Activated CD8-positive, alpha-beta memory T cell treated with anti-CD3 and anti-CD28 coated beads, Interleukin-2, amount 50 U/mL, for 4 hours (primary cell): ENCODE data around the gene SMARCAD1.
A peak's percentile ranks its signal among the peaks of the same experiment; 100 is the strongest.

Experiments used
- DNase-seq: peaks from one replicate; pipeline ENCODE4 v3.0.0-alpha.2; 2020

The SMARCAD1 gene, protein sequence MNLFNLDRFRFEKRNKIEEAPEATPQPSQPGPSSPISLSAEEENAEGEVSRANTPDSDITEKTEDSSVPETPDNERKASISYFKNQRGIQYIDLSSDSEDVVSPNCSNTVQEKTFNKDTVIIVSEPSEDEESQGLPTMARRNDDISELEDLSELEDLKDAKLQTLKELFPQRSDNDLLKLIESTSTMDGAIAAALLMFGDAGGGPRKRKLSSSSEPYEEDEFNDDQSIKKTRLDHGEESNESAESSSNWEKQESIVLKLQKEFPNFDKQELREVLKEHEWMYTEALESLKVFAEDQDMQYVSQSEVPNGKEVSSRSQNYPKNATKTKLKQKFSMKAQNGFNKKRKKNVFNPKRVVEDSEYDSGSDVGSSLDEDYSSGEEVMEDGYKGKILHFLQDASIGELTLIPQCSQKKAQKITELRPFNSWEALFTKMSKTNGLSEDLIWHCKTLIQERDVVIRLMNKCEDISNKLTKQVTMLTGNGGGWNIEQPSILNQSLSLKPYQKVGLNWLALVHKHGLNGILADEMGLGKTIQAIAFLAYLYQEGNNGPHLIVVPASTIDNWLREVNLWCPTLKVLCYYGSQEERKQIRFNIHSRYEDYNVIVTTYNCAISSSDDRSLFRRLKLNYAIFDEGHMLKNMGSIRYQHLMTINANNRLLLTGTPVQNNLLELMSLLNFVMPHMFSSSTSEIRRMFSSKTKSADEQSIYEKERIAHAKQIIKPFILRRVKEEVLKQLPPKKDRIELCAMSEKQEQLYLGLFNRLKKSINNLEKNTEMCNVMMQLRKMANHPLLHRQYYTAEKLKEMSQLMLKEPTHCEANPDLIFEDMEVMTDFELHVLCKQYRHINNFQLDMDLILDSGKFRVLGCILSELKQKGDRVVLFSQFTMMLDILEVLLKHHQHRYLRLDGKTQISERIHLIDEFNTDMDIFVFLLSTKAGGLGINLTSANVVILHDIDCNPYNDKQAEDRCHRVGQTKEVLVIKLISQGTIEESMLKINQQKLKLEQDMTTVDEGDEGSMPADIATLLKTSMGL

GRCh38 chr4:94207469-94208224 lies at the start of gene SMARCAD1:
SMARCAD1 (plus strand) TSS chr4:94207865; CDS start chr4:94208395, 530 bp downstream.
- DNase-seq, result peak; percentile 88

- DNase-seq, result no peak
Observed at GRCh38 chr4:94158883-94159282, 48.8 kb upstream of the SMARCAD1 start.

DNA sequence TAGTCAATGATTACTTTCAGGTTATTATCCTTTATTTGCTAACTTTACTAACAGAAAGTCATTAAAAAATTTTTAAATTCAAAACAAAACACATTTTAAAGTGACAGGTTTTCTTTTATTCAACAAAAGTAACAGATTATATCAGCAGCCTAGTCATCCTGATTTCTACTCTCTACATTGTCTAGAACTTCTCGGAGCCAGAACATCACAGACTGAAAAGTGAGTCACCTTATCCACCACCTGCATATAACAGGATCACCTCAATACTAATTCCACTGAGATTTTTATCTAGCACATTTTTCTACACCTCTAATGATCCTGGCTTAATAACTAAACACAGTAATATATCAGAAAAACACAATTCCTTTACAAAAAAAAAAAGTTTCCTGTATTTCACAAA lies 47.9 kb upstream of the SMARCAD1 start:
- DNase-seq, result no peak

DNA sequence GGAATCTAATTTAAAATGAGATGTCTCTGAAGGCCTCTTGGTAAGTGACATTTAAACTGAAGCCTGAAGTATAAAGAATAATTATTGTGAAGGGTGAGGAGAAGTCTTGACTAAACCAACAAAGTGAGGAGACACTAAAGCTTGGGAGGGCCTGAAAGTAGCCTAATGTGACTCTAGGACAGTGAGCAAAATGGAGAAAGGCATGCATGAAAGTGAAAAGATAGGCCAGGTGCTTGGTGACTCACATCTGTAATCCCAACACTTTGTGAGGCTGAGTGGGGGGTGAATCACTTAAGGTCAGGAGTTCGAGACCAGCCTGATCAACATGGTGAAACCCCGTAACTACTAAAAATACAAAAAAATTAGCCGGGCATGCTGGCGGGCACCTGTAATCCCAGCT lies 46.9 kb upstream of the SMARCAD1 start:
- DNase-seq, result no peak

DNA sequence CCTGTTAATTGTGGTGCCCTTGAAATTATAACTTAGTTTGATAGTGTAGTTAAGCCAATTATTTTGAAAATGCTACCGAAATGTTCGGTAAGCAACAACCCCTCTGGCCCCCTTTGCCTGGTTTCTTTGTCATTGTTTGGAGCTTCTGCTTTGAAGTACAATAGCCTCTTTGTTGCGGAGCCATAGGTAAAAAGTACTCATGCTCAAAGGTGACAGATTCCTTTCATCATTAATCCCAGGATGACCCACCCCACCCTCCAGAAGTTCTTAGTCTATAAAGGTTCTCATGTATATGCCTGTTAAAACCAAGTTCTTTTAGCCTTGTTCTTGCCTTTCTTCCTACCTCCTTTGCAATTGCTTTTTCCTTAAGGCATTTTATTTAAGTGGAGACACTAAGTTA lies 42.4 kb upstream of the SMARCAD1 start:
- DNase-seq, result no peak

GRCh38 chr4:94168321-94168720 lies 39.3 kb upstream of the SMARCAD1 start:
- no peak for DNase-seq

GRCh38 chr4:94169803-94170372 lies 37.8 kb upstream of the SMARCAD1 start:
- no peak for DNase-seq

DNA sequence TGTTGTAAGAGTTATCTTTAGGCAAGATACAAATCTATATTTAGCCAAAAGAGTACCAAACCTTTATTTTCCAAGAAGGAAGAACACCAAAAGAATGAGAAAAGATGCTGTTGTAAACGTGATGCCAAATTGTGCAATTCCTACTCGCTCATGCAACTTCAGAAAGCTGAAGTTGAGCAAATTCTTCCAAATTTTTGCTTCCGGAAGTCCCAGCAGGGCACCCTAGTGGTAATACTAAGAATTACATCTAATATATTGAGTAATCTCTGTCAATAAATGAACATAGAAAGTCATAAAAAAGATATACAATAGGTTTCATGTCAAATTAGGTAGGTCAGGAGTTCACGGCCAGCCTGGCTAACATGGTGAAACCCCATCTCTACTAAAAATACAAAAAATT lies 36.0 kb upstream of the SMARCAD1 start:
- no peak for DNase-seq

- no peak for DNase-seq
Observed at GRCh38 chr4:94175553-94176261, 32.0 kb upstream of the SMARCAD1 start.

DNA sequence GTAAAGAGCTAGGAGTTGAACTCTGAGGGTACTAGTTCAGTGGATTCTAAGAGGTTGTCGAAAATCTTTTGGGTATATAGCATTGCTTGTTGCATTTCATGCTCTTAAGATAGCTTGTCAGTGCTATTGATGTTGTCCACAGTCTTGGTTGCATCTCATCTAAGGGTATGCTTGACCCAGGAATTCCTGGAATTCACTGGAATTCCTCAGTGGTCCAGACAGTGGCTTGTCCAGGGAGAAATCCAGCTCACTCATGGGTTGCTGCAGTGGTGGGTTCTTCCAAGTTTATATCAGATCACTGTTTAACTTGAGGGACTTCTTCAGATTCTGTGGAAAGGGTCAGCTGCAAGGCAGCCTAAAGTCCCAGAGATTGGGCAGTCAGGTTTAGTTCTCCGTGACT lies 29.8 kb upstream of the SMARCAD1 start:
- no peak for DNase-seq

DNA sequence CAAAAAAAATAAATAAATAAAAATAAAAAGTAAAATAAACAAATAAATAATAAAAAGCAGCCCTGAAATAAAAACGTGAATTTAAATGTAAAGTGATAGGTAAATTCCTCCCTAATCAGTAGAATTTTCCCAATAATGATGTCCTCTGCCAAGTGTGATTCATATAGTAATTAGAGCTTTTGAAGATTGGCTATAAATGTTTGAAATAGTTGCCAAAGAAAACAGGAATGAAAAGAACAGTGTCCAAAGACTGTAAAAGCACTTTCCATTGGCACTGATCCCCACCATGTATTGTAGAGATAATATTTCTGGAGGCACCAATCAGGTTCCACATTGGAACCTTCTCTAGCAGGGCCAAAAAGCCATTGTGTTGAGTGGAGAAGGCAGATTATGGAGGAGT lies 25.9 kb upstream of the SMARCAD1 start:
- no peak for DNase-seq

DNA sequence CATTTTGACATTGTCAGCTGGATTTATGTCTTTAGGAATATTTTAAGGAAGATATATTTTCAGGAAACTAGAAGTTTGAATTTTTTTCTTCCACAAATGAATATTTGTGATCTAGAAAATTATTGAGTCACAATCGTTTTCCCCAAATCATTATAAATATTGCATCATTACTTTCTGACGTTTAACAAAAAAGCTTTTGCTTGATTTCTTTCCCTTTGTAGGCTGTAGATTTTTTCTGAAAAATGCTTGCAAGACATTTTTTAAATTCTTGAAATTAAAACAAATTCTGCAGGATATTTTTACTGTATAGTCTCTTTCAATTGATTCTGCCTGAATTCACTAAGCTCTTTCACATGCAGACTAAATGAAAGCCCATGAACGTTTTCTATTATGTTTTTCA lies 4.9 kb upstream of the SMARCAD1 start:
- DNase-seq, result no peak

DNA sequence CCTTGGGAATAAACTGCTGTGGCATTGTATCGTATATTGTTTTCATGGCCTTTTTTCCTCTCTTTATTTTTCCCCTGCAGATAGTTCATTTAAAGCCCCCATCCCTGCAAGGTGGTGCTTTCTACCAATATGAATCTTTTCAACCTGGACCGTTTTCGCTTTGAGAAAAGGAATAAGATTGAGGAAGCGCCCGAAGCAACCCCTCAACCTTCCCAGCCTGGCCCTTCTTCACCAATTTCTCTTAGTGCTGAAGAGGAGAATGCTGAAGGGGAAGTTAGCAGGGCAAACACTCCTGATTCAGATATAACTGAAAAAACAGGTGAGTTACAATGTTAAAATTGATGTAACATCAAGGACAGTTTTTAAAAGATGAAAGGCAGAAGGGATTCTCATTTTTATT lies 601 bp downstream of the SMARCAD1 start:
- no peak for DNase-seq

DNA sequence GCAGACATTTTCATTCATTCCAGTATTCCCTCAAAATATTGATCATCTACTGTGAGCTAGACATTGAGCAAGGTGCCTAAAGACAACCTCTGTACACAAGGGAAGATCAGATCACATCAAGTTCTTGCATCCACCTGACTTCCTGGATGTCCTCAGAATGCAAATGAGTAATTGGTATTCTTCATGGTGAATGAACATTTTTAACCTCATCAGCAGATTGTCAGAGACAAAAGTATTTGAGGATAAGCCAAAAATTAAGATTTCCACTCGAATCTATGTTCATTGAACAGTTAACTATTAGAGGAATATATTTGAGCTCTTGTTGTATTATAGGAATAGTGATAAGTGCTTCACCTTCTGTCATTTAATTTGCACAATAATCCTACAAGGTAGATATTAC lies 1.3 kb downstream of the SMARCAD1 start:
- no peak for DNase-seq

GRCh38 chr4:94211861-94212260 lies 4.2 kb downstream of the SMARCAD1 start:
- DNase-seq, result no peak

DNA sequence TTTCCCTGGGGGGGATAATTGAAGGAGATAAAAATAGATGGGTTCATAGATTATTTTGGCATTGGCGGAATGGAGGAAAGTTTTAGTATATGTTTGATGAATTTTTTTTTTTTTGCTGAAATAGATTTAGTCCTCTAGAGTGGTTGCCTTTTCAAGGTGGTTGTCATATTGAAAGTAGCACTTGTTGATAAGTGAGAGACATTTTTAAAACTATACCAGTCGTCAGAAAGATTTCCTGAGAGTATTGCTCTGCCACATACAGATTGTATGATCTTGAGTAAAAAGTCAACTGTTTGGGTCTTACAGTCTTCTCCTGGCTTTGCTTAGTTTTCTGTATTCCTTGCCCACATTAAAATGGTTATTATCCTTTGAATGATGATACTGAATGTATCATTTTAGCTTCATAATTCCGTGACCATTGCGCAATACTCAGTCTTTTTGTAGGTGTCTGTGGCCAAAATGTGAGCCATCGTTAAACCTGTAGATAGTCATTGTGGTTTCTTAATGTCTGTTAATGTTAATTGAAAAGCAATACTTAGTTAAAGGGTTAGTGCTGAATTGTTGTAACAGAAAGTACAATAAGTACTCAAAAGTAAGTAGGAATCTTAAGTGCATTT lies 7.1 kb downstream of the SMARCAD1 start:
- no peak for DNase-seq

DNA sequence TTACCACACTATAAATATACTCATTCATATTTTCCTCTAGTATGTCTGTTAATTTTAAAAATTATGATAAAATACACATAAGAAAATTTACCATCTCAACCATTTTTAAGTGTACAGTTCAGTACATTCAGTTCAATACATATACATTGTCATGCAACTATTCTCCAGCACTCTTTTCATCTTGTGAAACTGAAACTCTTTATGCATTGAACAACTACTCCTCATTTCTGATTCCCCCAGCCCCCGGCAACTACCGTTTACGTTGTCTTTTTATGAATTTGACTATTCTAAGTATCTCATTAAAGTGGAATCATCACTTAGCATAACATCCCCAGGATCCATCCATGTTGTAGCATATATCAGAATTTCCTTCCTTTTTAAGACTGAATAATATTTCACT lies 8.7 kb downstream of the SMARCAD1 start:
- DNase-seq, result no peak

DNA sequence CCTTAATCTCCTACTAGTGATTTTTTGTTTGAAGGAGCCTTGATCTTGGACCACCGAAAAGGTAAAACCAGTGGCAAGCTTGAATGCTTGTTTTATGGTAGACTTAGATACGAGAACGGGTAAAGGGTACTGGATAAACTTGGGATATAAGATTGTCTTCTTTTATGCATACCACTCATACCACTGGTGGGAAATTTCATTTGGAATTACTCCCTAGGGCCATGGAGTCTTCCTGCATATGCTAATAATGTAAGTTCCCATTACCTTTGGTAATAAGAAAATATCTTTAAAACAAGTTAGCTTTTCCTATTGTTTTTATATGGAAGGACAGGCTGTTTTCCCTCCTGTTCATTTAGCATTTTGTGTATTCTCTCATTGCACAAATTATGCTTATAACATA lies 11.7 kb downstream of the SMARCAD1 start:
- DNase-seq, result no peak

DNA sequence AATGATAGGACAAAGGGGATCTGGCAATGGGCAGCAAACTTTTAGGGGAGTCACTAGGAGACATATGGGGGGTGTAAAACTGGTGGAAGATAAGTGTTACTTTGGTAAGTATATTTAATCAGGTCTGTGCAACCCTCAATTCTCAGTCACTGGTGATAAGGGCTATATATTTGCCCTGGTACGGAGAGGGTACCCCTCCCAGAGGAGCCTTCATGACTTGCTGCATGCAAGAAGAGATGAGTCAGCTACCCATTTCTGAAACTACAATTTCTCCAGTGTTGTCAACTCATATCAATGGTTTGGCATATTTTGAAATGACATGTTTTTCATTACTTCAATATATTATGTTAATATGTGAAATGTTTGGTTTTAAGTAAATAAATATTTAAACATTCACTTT lies 14.3 kb downstream of the SMARCAD1 start:
- no peak for DNase-seq

DNA sequence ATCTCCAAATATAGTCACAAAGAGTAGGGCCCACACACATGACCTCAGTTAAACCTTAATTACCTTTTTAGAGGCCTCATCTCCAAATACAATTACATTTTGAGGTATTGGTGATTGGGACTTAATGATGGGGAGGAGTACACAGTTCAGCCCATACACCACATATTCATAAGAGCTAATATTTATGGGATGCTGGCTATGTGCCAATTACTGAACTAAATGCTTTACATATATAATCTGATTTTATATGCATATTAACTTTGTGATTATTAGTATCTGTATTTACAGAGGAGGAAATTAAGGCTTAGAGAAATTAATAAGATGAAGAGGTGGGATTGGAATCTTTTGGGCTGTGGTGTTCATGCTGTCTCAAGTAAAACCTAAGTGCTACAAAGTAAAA lies 17.8 kb downstream of the SMARCAD1 start:
- DNase-seq, result no peak

DNA sequence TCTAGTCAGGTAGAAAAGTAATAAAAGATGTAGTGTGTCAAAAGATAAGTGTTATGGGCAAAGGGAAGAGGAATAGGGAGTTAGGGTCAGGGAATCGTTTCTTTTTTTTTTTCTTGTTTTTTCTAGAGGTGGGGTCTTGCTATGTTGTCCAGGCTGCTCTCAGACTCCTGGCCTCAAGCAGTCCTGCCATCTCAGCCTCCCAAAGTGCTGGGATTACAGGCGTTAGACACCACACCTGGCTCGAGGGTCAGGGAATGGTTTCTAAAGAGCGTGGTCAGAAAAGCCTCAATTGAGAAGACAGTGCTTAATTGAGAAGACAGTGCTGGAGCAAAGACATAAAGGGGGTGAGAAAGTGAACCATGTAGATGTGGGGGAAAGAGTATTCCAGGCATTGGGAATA lies 19.1 kb downstream of the SMARCAD1 start:
- DNase-seq, result no peak
